Loucy (cell line): ENCODE results near the gene DEPDC5.

Source experiments
- CTCF ChIP-seq: fragments of 200-600 bp; sonication (generic); conservative IDR thresholded peaks from 2 replicates; pipeline ENCODE4 v1.5.1; 2014; ENCODE audit warnings: mild to moderate bottlenecking, antibody characterized with exemption, low read length
- EZH2phosphoT487 ChIP-seq: fragments of 200-600 bp; IDR thresholded peaks from 2 replicates; pipeline ENCODE4 v1.6.1; 2018; ENCODE audit warnings: antibody characterized with exemption, mild to moderate bottlenecking, moderate library complexity, borderline replicate concordance

- TF ChIP-seq CTCF, result no peak
- no peak for TF ChIP-seq EZH2phosphoT487
Measured at GRCh38 chr22:31891366-31892079, 137.7 kb downstream of the DEPDC5 start.
